OCI-LY7 (cell line): Measurements from ENCODE around the gene PLPPR3.

Source experiments
- CTCF ChIP-seq: fragments of 200-600 bp; sonication (generic); conservative IDR thresholded peaks from 2 replicates; pipeline ENCODE4 v1.5.1; 2014; ENCODE audit warnings: mild to moderate bottlenecking, antibody characterized with exemption, low read length, moderate library complexity, mixed read lengths
- EZH2phosphoT487 ChIP-seq: fragments of 200-600 bp; sonication (generic); IDR thresholded peaks from 2 replicates; pipeline ENCODE4 v1.6.1; 2018; ENCODE audit warnings: low read depth, borderline replicate concordance, mild to moderate bottlenecking, mixed run types, antibody characterized with exemption, low read length, moderate library complexity, mixed read lengths

DNA sequence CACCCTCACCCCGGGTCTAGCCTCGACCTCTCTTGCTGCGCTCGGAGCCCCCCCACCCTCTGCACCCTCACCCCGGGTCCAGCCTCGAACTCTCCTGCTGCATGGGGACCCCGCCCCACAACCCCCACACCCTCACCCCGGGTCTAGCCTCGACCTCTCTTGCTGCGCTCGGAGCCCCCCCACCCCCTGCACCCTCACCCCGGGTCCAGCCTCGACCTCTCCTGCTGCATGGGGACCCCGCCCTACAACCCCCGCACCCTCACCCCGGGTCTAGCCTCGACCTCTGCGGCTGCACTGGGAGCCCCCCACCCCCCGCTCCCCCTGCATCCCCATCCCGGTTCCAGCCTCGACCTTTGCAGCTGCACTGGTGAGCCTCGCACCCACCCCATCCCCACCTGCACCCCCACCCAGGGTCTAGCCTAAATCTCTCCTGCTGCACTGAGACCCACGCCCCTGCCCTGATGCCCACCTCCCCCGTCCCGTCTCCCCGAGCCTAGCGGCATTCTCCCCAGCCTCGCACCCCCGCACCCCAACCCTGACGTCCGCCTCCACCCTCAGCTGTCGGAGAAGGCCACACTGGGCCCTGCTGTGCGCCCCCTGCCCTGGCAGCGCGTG is 39.5 kb upstream of the PLPPR3 start:
- TF ChIP-seq CTCF (no peak), EZH2phosphoT487 (no peak)
